Lower leg skin (tissue), 3 donors: ENCODE measurements around the gene CRB2.

Experiments
- CTCF ChIP-seq, 3 donors: fragments of 450-650 bp; IDR thresholded peaks; one replicate each; pipeline ENCODE4 v1.5.1; 2016; ENCODE audit warnings: antibody characterized with exemption in 3 of 3, mild to moderate bottlenecking in 3 of 3, moderate library complexity in 2 of 3
- POLR2A ChIP-seq, 2 donors: fragments of 450-650 bp; IDR thresholded peaks; one replicate each; pipeline ENCODE4 v1.6.1; 2016 to 2017; ENCODE audit warnings: antibody characterized with exemption in 2 of 2, mild to moderate bottlenecking in 1 of 2, moderate library complexity in 1 of 2

- no peak for TF ChIP-seq CTCF (IDR thresholded peaks at IDR 0.05)
- no peak for TF ChIP-seq POLR2A (IDR thresholded peaks at IDR 0.05)
Measured at GRCh38 chr9:123343443-123344191, 12.4 kb upstream of the CRB2 start.
